VCaP (cell line): ENCODE results near the gene SFN.
A peak's percentile ranks its signal among the peaks of the same experiment; 100 is the strongest.
"Not testable (repeated sequence)": the region's sequence is repeated elsewhere in the genome, so short reads cannot be mapped to it uniquely, and the experiment has no call there.

Experiments
- H3K27ac ChIP-seq: fragments of 450-650 bp; 2 replicates; pipeline ENCODE4 v1.5.1; 2017
- TF ChIP-seq, protein P1 (sequence below): fragments of 450-650 bp; conservative IDR thresholded peaks from 2 replicates; pipeline ENCODE4 v1.5.1; 2017; ENCODE audit warnings: mild to moderate bottlenecking, moderate library complexity

SFN gene

DNA sequence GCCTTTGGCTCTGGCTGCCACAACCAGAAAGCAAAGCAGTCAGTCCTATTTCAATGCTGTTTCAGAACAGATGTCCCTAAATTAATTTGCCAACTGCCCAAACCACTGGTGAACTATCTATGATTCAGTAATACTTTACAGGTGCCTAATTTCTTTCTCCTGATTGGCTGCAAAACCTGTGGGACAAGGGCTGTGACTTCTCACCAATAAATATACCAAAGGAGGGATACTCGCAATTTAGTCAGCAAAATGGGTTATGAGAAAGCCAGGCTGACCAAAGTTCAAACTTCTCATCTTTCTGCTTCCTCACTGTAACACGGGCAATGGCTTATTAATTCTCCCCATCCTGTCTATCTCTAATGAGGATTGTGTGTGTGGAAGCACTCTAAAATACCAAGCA lies 14.4 kb downstream of the SFN start:
- TF ChIP-seq, protein P1, sequence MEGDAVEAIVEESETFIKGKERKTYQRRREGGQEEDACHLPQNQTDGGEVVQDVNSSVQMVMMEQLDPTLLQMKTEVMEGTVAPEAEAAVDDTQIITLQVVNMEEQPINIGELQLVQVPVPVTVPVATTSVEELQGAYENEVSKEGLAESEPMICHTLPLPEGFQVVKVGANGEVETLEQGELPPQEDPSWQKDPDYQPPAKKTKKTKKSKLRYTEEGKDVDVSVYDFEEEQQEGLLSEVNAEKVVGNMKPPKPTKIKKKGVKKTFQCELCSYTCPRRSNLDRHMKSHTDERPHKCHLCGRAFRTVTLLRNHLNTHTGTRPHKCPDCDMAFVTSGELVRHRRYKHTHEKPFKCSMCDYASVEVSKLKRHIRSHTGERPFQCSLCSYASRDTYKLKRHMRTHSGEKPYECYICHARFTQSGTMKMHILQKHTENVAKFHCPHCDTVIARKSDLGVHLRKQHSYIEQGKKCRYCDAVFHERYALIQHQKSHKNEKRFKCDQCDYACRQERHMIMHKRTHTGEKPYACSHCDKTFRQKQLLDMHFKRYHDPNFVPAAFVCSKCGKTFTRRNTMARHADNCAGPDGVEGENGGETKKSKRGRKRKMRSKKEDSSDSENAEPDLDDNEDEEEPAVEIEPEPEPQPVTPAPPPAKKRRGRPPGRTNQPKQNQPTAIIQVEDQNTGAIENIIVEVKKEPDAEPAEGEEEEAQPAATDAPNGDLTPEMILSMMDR: no peak
- no peak overlapping the region for H3K27ac ChIP-seq

DNA sequence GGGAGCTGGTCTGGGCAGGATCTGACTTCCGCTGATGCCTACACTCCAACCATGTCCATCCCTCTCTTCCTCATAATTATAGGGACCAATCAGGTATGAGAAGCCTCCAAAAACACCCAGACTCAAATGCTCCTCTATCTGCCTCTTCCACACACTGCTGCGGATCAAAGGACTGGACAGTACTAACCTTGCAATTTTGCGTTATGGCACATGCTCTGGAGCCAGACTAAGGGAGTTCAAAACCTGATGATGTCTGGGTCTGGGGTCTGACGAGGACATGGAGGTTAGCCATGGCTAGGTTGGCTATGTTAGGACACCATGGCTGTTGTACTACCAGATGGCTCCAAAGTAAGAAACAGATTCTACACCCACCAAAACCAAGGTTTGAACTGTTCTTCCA lies 16.8 kb downstream of the SFN start:
- TF ChIP-seq, protein P1: no peak

DNA sequence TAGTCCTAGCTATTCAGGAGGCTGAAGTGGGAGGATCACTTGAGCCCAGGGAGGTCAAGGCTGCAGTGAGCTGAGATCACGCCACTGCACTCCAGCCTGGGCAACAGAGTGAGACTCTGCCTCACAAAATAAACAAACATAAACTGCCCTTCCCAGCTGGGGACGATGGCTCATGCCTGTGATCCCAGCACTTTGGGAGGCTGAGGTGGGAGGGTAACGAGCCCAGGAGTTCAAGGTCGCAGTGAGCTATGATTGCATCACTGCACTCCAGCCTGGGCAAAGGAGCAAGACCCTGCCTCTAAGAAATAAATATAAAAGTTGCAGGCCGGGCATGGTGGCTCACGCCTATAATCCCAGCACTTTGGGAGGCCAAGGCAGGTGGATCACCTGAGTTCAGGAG lies 18.7 kb downstream of the SFN start:
- H3K27ac ChIP-seq: not testable (repeated sequence)

More for the DNA sequence above, 16.8 kb downstream of the SFN start:
- H3K27ac ChIP-seq: no peak overlapping the region

DNA sequence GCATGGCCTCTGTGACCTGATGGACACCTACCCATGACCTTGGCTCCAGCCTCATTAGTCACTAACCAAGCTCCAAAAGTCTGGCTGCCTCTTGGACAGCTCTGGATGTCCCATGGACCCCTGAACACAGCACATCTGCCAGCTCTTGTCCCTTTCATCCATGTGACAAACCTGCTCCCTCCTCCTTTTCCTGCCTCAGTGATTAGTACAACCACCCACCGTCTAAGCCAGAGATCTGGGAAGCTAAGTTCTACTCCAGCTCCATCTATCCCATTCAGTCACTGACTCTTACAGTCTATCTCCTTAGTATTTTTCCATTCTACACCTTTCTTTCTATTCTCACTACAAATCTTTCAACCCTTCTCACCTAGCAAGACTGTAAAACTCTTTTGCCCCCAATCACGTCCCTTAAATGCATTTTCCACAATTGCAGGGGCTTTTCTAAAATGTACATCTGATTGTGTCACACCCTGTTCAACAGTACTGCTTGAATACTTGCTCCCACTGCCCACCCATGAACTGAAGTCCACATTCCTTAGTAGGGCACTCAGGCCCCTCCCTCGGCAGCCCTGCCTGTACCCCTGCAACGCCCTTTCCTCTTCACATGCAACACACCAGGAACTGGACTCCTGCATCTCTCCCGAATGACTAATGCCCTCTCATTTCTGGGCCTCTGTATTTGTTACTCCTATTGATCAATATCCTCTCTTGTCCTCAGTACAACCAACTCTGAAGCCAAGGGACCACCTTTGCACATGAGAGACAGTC lies 19.9 kb downstream of the SFN start:
- H3K27ac ChIP-seq: no peak overlapping the region
- TF ChIP-seq, protein P1: no peak

DNA sequence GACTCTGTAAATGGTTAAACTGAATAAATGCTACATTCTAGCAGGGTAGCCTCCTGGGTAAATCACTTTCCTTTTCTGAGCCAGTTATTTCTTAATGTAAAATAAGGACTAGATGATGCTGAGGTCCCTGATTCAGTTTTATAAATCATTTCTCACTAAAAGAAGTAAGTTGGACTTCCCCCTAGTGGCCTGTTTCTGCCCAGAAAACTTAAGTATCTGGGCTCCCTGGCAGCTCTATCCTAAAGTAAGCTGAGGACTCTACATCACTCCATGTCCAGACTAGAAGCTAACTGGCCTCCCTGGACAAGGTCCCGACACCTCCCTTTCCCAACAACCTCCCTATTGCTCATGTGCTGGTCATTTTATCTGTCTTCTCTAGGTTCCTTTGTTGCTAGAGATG lies 24.2 kb downstream of the SFN start:
- TF ChIP-seq, protein P1: peak; percentile 69
- no peak overlapping the region for H3K27ac ChIP-seq

DNA sequence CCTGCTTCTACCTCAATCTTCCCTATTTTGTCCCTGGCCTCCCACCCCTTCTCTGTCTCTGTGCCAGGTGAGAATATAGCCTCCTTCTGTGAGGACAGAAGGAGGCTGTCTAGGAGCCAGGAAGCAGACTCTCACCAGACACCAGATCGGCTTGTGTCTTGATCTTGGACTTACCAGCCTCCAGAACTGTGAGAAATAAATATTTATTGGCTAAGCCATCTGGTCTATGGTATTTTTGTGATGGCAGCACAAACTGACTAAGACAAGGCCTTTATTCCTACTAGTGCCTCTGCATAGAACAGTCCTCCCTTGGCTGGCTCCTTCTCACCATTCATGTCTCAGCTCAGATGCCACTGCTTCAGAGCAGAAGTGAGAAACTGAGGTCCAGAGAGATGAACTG lies 25.3 kb downstream of the SFN start:
- TF ChIP-seq, protein P1: no peak
- H3K27ac ChIP-seq: peak overlapping the region; percentile 88; the same call in 1 of the 2 replicates

DNA sequence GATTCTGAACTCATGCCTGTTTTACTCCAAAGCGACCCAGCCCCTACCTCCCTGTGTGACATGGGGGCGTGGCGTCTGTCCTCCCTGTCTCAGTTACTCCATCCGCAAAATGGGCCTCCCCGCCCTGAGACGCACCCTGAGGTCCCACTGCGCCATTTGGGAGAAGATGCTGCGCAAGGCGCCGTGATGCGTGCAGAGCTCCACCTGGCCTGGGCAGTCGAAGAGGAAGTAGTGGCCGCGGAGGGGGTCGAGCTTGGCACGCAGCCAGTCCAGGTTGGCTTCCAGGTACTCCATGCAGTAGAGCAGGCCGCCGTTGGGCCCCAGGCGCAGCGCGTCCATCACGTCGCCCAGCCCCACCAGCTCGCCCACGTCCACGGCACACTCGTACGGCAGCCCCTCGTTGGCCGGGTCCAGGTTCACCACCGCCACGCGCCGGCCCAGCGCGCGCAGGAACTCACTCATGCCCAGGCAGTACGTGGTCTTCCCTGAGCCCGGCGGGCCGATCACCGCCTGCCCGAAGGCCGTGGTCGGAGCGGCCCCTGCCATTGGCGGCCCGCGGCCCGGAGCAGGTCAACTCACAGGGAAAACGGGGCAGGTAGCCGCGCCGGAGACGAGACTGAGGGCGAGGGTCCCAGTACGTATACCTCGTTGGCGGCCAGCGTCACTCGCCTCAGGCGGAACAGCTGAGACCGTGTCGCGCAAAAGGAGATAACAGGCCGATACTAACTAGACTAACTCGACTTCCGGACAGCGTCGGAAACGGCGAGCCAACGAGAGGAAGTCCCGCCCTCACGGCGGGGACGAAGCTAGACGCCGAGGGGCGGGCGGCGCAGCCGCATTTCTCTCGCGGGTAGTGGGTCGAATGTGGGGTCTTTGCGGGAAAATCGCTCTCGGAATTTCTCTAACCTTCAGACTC lies 26.9 kb downstream of the SFN start, which contains the start of gene GPN2:
TSS of gene GPN2 (minus strand) at position 733 of the 916 bp plus-strand sequence. CDS start at position 546, 187 bp downstream.
- H3K27ac ChIP-seq: peak within 1 kb of the TSS; percentile 88
- TF ChIP-seq, protein P1: no peak
